Fibroblast of villous mesenchyme (primary cell): ENCODE results near the gene DDX11. TPM values are rescaled to one million over a fixed set of nuclear protein-coding genes. Genes with fewer than 3 reads are reported as not detected.
"Not testable (repeated sequence)": the region's sequence is repeated elsewhere in the genome, so short reads cannot be mapped to it uniquely, and the experiment has no call there.

ENCODE experiments used
- DNase-seq: peaks from one replicate; pipeline ENCODE4 v3.0.0-alpha.2; 2010; ENCODE audit warnings: low read depth
- H3K4me3 ChIP-seq: 2 replicates; pipeline ENCODE4 v1.5.1; 2011; ENCODE audit warnings: low read depth, mild to moderate bottlenecking, low read length
- CTCF ChIP-seq: IDR thresholded peaks from 2 replicates; pipeline ENCODE4 v1.5.1; 2012; ENCODE audit warnings: low read depth, mild to moderate bottlenecking, low read length; ENCODE audit not compliant: insufficient read depth
- total RNA-seq: library from RNA; depleted of rRNA; stranded (reverse); fragments of >200 nt; gene quantifications from 2 replicates; pipeline ENCODE4 v1.2.3, GENCODE V29; 2012

DDX11 gene
- 15.1 and 18.1 TPM in 2 replicates for total RNA-seq

- DNase-seq = peak; percentile 93
- peak within 1 kb of the TSS; percentile 72 for H3K4me3 ChIP-seq
These were observed at the start of gene DDX11 for GRCh38 chr12:31073527-31074332. TSS of gene DDX11 (plus strand) at chr12:31073860. CDS start at chr12:31078394, 4,534 bp downstream.

GRCh38 chr12:31026202-31026601, 47.5 kb upstream of the DDX11 start:
- no peak for TF ChIP-seq CTCF
- H3K4me3 ChIP-seq = no peak overlapping the region
- no peak for DNase-seq

- H3K4me3 ChIP-seq, DNase-seq: not testable (repeated sequence)
These were observed 46.7 kb upstream of the DDX11 start for GRCh38 chr12:31027006-31027405.

GRCh38 chr12:31029468-31029867, 44.2 kb upstream of the DDX11 start:
- no peak for TF ChIP-seq CTCF
- DNase-seq = no peak
- H3K4me3 ChIP-seq = no peak overlapping the region

GRCh38 chr12:31029916-31030562, 43.6 kb upstream of the DDX11 start:
- DNase-seq = no peak
- no peak for TF ChIP-seq CTCF
- no peak overlapping the region for H3K4me3 ChIP-seq

GRCh38 chr12:31031951-31032335, 41.7 kb upstream of the DDX11 start:
- DNase-seq = no peak
- no peak overlapping the region for H3K4me3 ChIP-seq
- no peak for TF ChIP-seq CTCF

GRCh38 chr12:31033146-31033545, 40.5 kb upstream of the DDX11 start:
- H3K4me3 ChIP-seq = no peak overlapping the region
- no peak for TF ChIP-seq CTCF
- DNase-seq = no peak

- no peak for TF ChIP-seq CTCF
- no peak for DNase-seq
- H3K4me3 ChIP-seq = no peak overlapping the region
These were observed 40.0 kb upstream of the DDX11 start for GRCh38 chr12:31033681-31034080.
